GM21381 (cell line): ENCODE data around the gene MRPL12.
A peak's percentile ranks its signal among the peaks of the same experiment; 100 is the strongest.
"Not testable (repeated sequence)": the region's sequence is repeated elsewhere in the genome, so short reads cannot be mapped to it uniquely, and the experiment has no call there.

Experiments used
- ATAC-seq: cut with Tn5 transposase; IDR thresholded peaks from one replicate; pipeline ENCODE4 v1.9.1; 2021; ENCODE audit warnings: mild to moderate bottlenecking, moderate library complexity; ENCODE audit not compliant: unreplicated experiment

Gene MRPL12

GRCh38 chr17:81702934-81703746 lies at the start of gene MRPL12:
Gene MRPL12 (plus strand): TSS chr17:81703367. CDS start chr17:81703502, 135 bp downstream.
- peak; percentile 72 for ATAC-seq

- no peak for ATAC-seq
Observed at GRCh38 chr17:81655378-81656117, 47.6 kb upstream of the MRPL12 start.

- ATAC-seq: no peak
Observed at GRCh38 chr17:81656118-81656743, 46.9 kb upstream of the MRPL12 start, which contains the start of gene PDE6G. Gene PDE6G (minus strand): TSS chr17:81656542. CDS start chr17:81653305, 3,237 bp downstream.

GRCh38 chr17:81656835-81657234 lies 46.3 kb upstream of the MRPL12 start:
- ATAC-seq: no peak

- no peak for ATAC-seq
Observed at GRCh38 chr17:81659038-81659437, 44.1 kb upstream of the MRPL12 start.

- no peak for ATAC-seq
Observed at GRCh38 chr17:81660441-81660840, 42.7 kb upstream of the MRPL12 start.

GRCh38 chr17:81662002-81662401 lies 41.2 kb upstream of the MRPL12 start:
- ATAC-seq: no peak

- no peak for ATAC-seq
Observed at GRCh38 chr17:81664051-81664470, 39.1 kb upstream of the MRPL12 start.

- ATAC-seq: peak; percentile 9
Observed at GRCh38 chr17:81665205-81666091, 37.7 kb upstream of the MRPL12 start.

GRCh38 chr17:81666092-81666341 lies 37.1 kb upstream of the MRPL12 start:
- ATAC-seq: no peak

- ATAC-seq: peak; percentile 85
Observed at GRCh38 chr17:81666342-81667191, 36.6 kb upstream of the MRPL12 start, which contains the start of the genes CCDC137 and OXLD1. Gene CCDC137 (plus strand): TSS chr17:81666737. CDS start chr17:81666767, 30 bp downstream. Gene OXLD1 (minus strand): TSS chr17:81666605. CDS start chr17:81666577, 28 bp downstream.

GRCh38 chr17:81667754-81668153 lies 35.4 kb upstream of the MRPL12 start:
- ATAC-seq: no peak

GRCh38 chr17:81672504-81672903 lies 30.7 kb upstream of the MRPL12 start:
- no peak for ATAC-seq

GRCh38 chr17:81672954-81673353 lies 30.2 kb upstream of the MRPL12 start:
- ATAC-seq: no peak

GRCh38 chr17:81673561-81674258 lies 29.5 kb upstream of the MRPL12 start:
- ATAC-seq: no peak

- ATAC-seq: not testable (repeated sequence)
Observed at GRCh38 chr17:81675515-81676221, 27.5 kb upstream of the MRPL12 start.

- ATAC-seq: no peak
Observed at GRCh38 chr17:81676906-81677305, 26.3 kb upstream of the MRPL12 start.

GRCh38 chr17:81680150-81680549 lies 23.0 kb upstream of the MRPL12 start:
- no peak for ATAC-seq
